ENCODE results near the gene UBASH3A.

Gene UBASH3A, protein sequence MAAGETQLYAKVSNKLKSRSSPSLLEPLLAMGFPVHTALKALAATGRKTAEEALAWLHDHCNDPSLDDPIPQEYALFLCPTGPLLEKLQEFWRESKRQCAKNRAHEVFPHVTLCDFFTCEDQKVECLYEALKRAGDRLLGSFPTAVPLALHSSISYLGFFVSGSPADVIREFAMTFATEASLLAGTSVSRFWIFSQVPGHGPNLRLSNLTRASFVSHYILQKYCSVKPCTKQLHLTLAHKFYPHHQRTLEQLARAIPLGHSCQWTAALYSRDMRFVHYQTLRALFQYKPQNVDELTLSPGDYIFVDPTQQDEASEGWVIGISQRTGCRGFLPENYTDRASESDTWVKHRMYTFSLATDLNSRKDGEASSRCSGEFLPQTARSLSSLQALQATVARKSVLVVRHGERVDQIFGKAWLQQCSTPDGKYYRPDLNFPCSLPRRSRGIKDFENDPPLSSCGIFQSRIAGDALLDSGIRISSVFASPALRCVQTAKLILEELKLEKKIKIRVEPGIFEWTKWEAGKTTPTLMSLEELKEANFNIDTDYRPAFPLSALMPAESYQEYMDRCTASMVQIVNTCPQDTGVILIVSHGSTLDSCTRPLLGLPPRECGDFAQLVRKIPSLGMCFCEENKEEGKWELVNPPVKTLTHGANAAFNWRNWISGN

DNA sequence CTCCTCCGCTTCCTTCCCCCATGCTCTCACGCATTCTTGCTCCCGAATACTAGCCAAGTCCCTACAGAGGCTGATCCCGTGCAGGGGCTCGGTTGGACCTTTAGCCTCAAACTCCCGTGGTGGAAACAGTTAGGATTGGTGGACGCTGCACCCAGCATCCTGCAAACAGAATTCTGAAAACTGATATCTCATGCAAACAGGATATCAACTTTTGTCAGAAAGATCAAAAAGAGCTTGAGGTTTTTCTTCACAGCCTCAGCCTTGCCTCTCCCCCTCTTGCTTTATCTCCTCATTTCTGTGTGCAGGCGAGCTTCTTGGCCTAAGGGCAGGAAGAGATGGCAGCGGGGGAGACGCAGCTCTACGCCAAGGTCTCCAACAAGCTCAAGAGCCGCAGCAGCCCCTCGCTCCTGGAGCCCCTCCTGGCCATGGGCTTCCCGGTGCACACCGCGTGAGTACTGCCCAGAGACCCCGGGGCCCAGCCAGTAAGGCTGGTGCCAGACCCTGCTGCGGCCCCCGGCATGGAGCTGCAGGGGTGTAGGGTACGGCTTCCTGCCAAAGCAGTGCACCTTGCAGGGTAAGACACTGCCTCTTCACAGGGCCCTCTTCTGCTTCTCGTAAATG is at the start of gene UBASH3A:
Gene UBASH3A, plus strand, starts transcription at position 292 of the 621 bp plus-strand sequence. Its CDS starts 44 bp downstream, at position 336.
- Histone ChIP-seq H3K27ac (ENCODE audit: low read length) (no peak within 1 kb of the TSS), H3K27me3 (ENCODE audit: insufficient read depth, low read length) (no peaks in the 10 kb centered on the region), H3K4me3 (ENCODE audit: low read length) (no peak within 1 kb of the TSS), H3K4me1 (ENCODE audit: insufficient read depth, low read length) (no peaks in the 10 kb centered on the region), H3K36me3 (ENCODE audit: insufficient read depth, low read depth, low read length) (no peaks in the 10 kb centered on the region), H3K9me3 (ENCODE audit: insufficient read depth, low read depth, low read length) (no peaks in the 10 kb centered on the region), H3K9ac (ENCODE audit: low read depth, low read length) (no peak within 1 kb of the TSS)

DNA sequence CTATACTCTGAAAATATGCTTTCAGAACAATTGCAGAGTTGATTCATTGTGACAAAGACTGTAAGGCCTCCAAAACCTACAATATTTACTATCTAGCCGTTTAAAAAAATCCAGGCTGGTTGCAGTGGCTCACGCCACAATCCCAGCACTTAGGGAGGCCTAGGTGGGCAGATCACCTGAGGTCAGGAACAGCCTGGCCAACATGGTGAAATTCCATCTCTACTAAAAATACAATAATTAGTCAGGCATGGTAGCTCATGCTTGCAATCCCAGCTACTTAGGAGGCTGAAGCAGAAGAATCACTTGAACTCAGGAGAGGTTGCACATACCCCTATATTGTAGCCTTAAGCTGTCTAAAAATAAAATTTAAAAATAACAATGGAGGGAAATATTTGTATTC is 47.7 kb upstream of the UBASH3A start:
- no peak overlapping the region for H3K9ac ChIP-seq (ENCODE audit: low read depth, low read length)
- no peaks in the 10 kb centered on the region for H3K4me1 ChIP-seq (ENCODE audit: insufficient read depth, low read length)
- H3K4me3 ChIP-seq (ENCODE audit: low read length): no peak overlapping the region
- H3K36me3 ChIP-seq (ENCODE audit: insufficient read depth, low read depth, low read length): no peaks in the 10 kb centered on the region
- no peak overlapping the region for H3K27ac ChIP-seq (ENCODE audit: low read length)
- peaks cover 7% of the 10 kb centered on the region for H3K9me3 ChIP-seq (ENCODE audit: insufficient read depth, low read depth, low read length)
- H3K27me3 ChIP-seq (ENCODE audit: insufficient read depth, low read length): no peaks in the 10 kb centered on the region

DNA sequence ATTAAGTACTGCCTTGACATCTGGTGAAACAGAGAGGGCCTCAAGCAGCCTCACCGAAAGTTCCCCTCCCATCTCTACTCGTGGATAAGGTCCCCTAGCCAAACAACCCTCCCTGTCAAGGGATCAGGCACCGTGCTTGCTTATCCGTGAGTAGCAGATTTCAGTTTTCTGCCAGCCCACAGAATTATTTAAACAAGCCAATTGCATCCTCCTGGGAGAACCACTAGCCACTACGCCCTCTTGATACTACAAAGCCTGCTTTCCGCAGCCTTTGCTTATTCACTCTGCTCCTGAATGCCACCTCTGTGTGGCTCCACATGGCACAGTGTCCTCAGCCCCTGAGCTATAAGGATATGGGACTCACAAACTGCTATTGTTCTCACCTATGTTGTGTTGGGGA is 47.1 kb upstream of the UBASH3A start:
- Histone ChIP-seq H3K27me3 (ENCODE audit: insufficient read depth, low read length) (no peaks in the 10 kb centered on the region), H3K4me1 (ENCODE audit: insufficient read depth, low read length) (no peaks in the 10 kb centered on the region), H3K36me3 (ENCODE audit: insufficient read depth, low read depth, low read length) (no peaks in the 10 kb centered on the region), H3K4me3 (ENCODE audit: low read length) (no peak overlapping the region), H3K9ac (ENCODE audit: low read depth, low read length) (no peak overlapping the region), H3K9me3 (ENCODE audit: insufficient read depth, low read depth, low read length) (peaks cover 7% of the 10 kb centered on the region), H3K27ac (ENCODE audit: low read length) (no peak overlapping the region)

DNA sequence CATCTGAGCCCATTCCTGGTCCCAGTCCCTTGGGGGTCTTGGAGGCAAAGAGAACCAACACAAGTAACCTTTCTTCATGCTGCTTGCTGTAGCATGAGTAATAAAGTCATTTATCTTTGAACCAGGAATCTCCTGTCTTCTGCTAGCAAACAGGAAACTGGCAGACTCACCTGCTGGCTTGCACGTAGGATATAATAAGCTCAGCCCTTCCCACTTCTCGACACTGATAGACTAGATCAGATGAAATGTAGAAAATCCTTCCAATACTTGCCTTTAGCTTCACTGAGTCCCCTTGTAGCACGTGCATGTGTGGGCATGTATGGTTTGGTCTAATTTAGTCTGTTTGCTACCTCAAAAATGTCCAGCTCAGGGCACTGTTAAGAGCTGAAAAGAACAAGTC is 46.4 kb upstream of the UBASH3A start:
- Histone ChIP-seq H3K27ac (ENCODE audit: low read length) (no peak overlapping the region), H3K36me3 (ENCODE audit: insufficient read depth, low read depth, low read length) (no peaks in the 10 kb centered on the region), H3K4me3 (ENCODE audit: low read length) (no peak overlapping the region), H3K9me3 (ENCODE audit: insufficient read depth, low read depth, low read length) (peaks cover 7% of the 10 kb centered on the region), H3K4me1 (ENCODE audit: insufficient read depth, low read length) (no peaks in the 10 kb centered on the region), H3K9ac (ENCODE audit: low read depth, low read length) (no peak overlapping the region), H3K27me3 (ENCODE audit: insufficient read depth, low read length) (no peaks in the 10 kb centered on the region)

DNA sequence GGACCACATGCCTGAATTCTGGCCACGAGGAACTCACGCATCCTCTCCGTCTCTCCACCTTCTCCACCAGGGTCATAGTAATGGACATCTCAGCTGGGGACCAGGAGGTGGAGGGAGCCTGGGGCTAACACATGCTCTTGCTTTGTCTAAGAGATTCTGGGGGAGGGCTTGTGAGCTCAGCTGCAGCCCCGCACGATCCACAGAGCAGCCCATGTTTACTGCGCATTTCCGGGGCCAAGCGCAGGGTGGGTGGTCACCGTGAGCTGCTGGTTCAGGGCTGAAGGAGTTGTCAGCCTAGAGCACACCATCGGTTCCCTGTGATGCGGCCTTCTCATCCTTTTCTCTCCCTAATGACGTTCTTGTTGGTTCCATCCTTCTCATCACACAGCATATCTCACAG is 45.4 kb upstream of the UBASH3A start:
- Histone ChIP-seq H3K9me3 (ENCODE audit: insufficient read depth, low read depth, low read length) (peaks cover 7% of the 10 kb centered on the region), H3K27ac (ENCODE audit: low read length) (no peak overlapping the region), H3K36me3 (ENCODE audit: insufficient read depth, low read depth, low read length) (no peaks in the 10 kb centered on the region), H3K4me3 (ENCODE audit: low read length) (no peak overlapping the region), H3K27me3 (ENCODE audit: insufficient read depth, low read length) (no peaks in the 10 kb centered on the region), H3K4me1 (ENCODE audit: insufficient read depth, low read length) (no peaks in the 10 kb centered on the region), H3K9ac (ENCODE audit: low read depth, low read length) (no peak overlapping the region)

DNA sequence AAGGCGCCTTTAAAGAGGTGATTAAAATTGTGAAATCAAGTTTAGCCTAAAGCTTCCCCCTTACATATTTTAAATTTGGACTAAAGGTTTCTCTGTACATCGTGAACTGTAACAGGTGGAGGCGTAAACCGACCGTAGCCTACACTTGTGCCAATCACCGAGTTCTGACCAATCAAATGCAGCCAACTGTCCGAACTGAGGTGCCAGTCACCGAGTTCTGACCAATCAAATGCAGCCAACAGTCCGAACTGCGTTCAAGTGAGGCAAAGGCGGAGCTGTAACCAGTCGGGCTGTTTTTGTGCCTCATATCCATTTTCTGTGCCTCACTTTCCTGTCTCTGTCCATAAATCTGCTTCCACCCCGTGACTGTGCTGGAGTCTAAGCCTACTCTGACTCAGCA is 44.8 kb upstream of the UBASH3A start:
- Histone ChIP-seq H3K9me3 (ENCODE audit: insufficient read depth, low read depth, low read length) (peaks cover 7% of the 10 kb centered on the region), H3K4me3 (ENCODE audit: low read length) (no peak overlapping the region), H3K4me1 (ENCODE audit: insufficient read depth, low read length) (no peaks in the 10 kb centered on the region), H3K9ac (ENCODE audit: low read depth, low read length) (no peak overlapping the region), H3K27me3 (ENCODE audit: insufficient read depth, low read length) (no peaks in the 10 kb centered on the region), H3K27ac (ENCODE audit: low read length) (no peak overlapping the region), H3K36me3 (ENCODE audit: insufficient read depth, low read depth, low read length) (no peaks in the 10 kb centered on the region)

DNA sequence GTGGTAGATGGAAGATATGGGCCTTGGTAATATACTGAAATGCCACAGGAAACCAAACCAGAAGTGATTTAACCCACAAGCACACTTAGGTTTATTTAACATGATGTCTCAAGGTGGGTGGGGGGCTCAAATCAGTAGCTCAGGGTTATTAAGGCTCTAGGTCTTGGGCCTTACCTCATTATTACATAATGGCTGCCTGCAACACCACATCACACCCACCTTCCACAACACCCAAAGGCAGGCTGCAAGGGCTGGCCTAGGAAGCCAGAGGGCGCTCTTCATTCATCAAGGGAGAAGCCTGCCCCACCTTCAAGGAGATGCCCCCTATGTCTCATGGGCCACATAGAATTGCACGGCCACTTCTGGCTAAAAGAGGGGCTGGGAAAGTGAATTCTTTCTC is 43.4 kb upstream of the UBASH3A start:
- no peak overlapping the region for H3K27ac ChIP-seq (ENCODE audit: low read length)
- H3K9me3 ChIP-seq (ENCODE audit: insufficient read depth, low read depth, low read length): peaks cover 7% of the 10 kb centered on the region
- no peaks in the 10 kb centered on the region for H3K4me1 ChIP-seq (ENCODE audit: insufficient read depth, low read length)
- no peaks in the 10 kb centered on the region for H3K36me3 ChIP-seq (ENCODE audit: insufficient read depth, low read depth, low read length)
- H3K27me3 ChIP-seq (ENCODE audit: insufficient read depth, low read length): no peaks in the 10 kb centered on the region
- no peak overlapping the region for H3K4me3 ChIP-seq (ENCODE audit: low read length)
- no peak overlapping the region for H3K9ac ChIP-seq (ENCODE audit: low read depth, low read length)

DNA sequence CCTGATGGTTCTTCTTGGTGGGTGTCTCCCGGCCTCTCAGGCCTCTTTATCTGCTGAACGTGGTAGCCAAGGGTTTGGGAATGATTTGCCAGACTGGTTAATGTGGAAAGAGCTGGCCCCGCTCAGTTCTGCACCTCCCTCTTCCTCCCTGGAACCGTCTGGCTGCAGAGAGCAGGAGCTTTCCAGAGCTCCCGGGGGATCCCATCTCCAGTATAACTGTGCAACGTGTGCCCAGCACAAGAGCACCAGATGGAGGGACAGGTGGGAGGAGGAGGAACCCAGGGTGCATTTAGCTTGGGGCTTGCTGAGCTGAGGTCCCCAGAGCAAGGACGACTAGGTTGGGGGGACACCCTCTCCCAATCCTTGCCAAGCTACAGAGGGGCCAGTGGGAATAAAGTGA is 42.4 kb upstream of the UBASH3A start:
- no peaks in the 10 kb centered on the region for H3K27me3 ChIP-seq (ENCODE audit: insufficient read depth, low read length)
- H3K27ac ChIP-seq (ENCODE audit: low read length): no peak overlapping the region
- peaks cover 7% of the 10 kb centered on the region for H3K9me3 ChIP-seq (ENCODE audit: insufficient read depth, low read depth, low read length)
- no peak overlapping the region for H3K4me3 ChIP-seq (ENCODE audit: low read length)
- no peak overlapping the region for H3K9ac ChIP-seq (ENCODE audit: low read depth, low read length)
- no peaks in the 10 kb centered on the region for H3K4me1 ChIP-seq (ENCODE audit: insufficient read depth, low read length)
- no peaks in the 10 kb centered on the region for H3K36me3 ChIP-seq (ENCODE audit: insufficient read depth, low read depth, low read length)

DNA sequence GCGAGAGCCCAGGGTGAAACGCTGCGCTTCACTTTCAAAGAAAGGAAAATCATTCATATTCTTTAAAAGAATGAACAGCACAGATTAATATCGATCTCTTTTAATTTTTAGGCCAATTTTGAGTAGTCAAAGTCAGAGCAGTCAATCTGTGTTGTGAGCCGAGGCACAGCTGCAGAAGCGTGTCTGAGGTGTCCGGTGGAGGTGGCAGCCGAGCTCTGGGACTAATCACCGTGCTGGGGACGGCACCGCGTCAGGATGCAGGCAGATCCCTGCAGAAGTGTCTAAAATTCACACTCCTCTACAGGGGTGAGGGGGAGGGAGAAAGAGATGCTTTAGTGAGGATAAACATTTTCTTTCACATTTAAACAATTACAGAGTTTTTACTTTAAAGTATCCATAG is 41.5 kb upstream of the UBASH3A start:
- Histone ChIP-seq H3K4me1 (ENCODE audit: insufficient read depth, low read length) (no peaks in the 10 kb centered on the region), H3K9me3 (ENCODE audit: insufficient read depth, low read depth, low read length) (peaks cover 7% of the 10 kb centered on the region), H3K4me3 (ENCODE audit: low read length) (no peak overlapping the region), H3K9ac (ENCODE audit: low read depth, low read length) (no peak overlapping the region), H3K27ac (ENCODE audit: low read length) (no peak overlapping the region), H3K36me3 (ENCODE audit: insufficient read depth, low read depth, low read length) (no peaks in the 10 kb centered on the region), H3K27me3 (ENCODE audit: insufficient read depth, low read length) (no peaks in the 10 kb centered on the region)

DNA sequence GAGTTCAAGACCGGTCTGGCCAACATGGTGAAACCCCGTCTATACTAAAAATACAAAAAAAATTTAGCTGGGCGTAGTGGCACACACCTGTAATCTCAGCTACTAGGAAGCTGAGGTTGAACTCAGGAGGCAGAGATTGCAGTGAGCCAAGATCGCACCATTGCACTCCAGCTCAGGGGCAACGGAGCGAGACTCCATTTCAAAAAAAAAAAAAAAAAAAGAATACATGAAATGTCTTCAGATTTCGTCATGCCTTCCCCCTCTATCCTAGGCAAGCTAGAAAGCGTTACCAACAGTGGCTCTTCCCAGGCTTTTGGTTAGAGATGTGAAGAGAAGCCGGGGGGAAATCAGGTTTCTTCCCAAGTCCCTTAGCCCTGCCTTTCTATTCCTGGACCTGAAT is 41.0 kb upstream of the UBASH3A start:
- Histone ChIP-seq H3K9me3 (ENCODE audit: insufficient read depth, low read depth, low read length) (peaks cover 7% of the 10 kb centered on the region), H3K4me3 (ENCODE audit: low read length) (no peak overlapping the region), H3K27me3 (ENCODE audit: insufficient read depth, low read length) (no peaks in the 10 kb centered on the region), H3K36me3 (ENCODE audit: insufficient read depth, low read depth, low read length) (no peaks in the 10 kb centered on the region), H3K27ac (ENCODE audit: low read length) (no peak overlapping the region), H3K4me1 (ENCODE audit: insufficient read depth, low read length) (no peaks in the 10 kb centered on the region), H3K9ac (ENCODE audit: low read depth, low read length) (no peak overlapping the region)

DNA sequence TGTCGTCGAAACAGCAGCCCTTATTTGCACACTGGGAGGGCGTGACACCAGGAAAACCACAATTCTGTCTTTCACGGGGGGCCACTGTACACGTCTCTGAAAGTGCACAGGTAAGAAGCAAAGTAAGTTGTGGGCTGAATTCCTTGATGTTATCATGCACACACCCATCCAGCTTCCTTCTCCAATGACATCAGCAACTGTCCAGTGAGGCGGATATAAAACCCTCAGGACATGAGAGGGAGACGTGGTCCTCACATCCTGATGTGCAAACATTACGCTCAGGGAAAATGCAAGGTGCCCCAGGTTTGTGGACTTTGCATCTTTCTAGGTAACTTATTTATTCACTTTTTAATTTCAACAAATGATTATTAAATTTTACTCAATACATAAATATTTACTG is 40.4 kb upstream of the UBASH3A start:
- Histone ChIP-seq H3K36me3 (ENCODE audit: insufficient read depth, low read depth, low read length) (no peaks in the 10 kb centered on the region), H3K9ac (ENCODE audit: low read depth, low read length) (no peak overlapping the region), H3K27me3 (ENCODE audit: insufficient read depth, low read length) (no peaks in the 10 kb centered on the region), H3K9me3 (ENCODE audit: insufficient read depth, low read depth, low read length) (peaks cover 7% of the 10 kb centered on the region), H3K4me1 (ENCODE audit: insufficient read depth, low read length) (no peaks in the 10 kb centered on the region), H3K4me3 (ENCODE audit: low read length) (no peak overlapping the region), H3K27ac (ENCODE audit: low read length) (no peak overlapping the region)

Data from iPS-20b (cell line).